HG02623 (cell line): ENCODE data around the gene CINP.
"Not testable (repeated sequence)": the region's sequence is repeated elsewhere in the genome, so short reads cannot be mapped to it uniquely, and the experiment has no call there.

Experiments used
- ATAC-seq: cut with Tn5 transposase; IDR thresholded peaks from one replicate; pipeline ENCODE4 v1.9.1; 2021; ENCODE audit warnings: moderate library complexity; ENCODE audit not compliant: unreplicated experiment

CINP gene

DNA sequence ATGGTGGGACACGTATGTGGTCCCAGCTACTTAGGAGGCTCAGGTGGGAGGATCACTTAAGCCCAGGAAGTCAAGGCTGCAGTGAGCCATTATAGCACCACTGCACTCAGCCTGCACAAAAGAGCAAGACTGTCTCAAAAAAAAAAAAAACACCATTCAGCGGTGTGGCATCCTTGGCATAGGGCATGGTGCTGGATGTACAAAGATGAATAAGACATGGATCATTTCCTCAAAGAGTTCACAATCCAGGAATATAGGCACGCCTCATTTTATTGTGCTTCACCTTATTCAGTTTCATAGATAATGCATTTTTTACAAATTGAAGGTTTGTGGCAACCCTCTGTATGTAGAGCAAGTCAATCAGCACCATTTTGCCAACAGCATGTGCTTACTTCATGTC lies 6.4 kb downstream of the CINP start:
- ATAC-seq = no peak

DNA sequence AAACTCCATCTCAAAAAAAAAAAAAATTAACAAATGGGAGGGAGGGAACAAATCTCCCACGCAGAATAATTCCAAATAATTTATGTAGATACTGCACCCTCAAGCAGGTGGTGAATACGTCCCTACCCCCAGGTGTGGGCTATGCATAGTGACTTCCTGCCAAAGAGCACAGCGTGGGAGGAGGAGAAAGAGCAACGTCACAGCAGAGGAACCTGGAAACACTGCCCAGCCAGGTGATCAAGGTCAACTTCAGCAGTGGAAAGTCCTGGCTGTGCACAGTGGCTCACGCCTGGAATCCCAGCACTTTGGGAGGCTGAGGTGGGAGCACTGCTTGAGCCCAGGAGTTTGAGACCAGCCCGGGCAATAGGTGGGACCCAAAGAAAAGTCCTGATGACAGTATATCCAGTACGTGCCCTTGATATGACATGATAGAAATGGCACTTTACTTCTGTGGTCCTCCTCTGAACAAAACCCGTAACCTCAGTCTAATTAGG lies 9.5 kb downstream of the CINP start:
- no peak for ATAC-seq

DNA sequence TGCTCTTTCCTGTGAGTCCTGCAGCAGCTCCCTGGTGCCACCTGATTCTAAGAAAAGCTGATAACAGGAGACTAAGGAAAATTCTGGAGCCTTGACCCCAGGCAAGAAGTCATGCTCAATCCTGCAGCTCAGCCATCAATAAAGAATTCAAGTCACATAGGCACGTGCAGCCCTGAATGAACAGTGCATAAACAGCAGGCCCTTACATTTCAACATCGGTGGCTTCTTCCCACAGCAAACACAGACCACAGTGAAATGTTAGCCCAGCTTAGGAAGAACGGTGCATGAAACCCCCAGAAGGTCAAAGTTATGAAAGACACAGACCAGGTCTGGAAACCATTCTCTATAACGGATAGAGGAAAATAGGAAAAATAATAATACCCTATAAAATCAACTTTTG lies 10.5 kb downstream of the CINP start:
- no peak for ATAC-seq

DNA sequence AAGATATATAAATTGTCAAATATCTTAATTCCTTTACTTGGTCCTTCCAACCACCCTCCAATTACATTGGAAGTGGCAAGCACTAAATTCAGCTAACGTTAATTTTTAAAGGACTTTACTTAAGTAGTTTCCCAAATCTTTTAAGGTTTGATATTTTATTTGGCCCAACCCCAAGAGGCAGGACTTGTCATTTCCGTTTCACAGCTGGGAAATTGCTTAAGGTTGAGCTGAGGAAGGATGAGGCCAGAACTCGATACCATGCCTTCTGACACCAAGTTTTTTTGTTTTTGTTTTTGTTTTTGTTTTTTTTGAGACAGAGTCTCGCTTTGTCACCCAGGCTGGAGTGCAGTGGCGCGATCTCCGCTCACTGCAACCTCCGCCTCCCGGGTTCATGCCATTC lies 11.1 kb downstream of the CINP start:
- ATAC-seq = not testable (repeated sequence)

DNA sequence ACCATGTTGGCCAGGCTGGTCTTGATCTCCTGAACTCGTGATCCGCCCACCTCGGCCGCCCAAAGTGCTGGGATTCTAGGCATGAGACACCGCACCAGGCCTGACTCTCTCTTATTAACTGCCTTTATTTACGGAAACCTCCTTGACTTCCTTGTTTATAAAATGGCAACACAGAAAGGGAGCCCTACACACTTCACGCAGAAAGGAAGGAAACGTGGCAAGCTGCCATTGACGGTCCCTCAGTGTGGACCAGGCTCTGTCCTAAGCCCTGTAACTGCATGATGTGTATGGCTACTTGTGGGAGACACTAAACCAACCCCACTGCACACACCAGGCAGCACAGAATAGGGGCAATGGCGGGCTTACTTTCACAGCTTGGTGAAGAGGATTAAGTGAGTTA lies 11.7 kb downstream of the CINP start:
- no peak for ATAC-seq

DNA sequence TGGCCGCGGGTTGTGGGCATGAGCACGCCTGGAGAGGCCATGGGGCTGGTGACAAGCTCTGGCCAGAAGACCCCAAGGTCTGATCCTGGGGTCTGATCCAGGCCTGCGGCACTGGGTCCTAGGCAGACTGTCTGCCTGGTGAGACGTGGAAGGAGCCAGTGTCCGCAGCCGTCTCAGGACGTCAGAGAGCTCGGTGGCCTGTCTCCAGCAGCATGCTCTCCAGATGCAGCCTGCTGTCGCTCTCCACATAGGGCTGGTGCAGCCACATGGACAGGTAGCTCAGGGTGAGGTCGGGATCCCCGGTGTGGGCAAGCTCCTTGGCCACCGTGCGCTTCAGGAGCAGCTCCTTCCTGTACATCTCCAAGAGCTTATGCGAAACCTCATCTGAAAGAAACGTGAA lies 14.3 kb downstream of the CINP start:
- ATAC-seq = no peak

DNA sequence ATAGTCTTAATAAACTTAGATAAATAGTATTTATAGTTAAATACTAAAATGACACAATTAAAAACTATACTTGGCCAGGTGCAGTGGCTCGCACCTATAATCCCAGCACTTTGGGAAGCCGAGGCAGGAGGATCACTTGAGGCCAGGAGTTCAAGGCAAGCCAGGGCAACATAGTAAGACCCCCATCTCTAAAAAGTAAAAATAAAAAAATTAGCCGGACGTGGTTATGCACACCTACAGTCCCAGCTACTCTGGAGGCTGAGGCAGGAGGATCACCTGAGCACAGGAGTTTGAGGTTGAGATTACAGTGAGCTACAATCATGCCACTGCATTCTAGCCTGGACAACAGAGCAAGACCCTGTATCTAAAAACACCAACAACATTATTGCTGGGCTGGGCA lies 16.0 kb downstream of the CINP start:
- no peak for ATAC-seq

DNA sequence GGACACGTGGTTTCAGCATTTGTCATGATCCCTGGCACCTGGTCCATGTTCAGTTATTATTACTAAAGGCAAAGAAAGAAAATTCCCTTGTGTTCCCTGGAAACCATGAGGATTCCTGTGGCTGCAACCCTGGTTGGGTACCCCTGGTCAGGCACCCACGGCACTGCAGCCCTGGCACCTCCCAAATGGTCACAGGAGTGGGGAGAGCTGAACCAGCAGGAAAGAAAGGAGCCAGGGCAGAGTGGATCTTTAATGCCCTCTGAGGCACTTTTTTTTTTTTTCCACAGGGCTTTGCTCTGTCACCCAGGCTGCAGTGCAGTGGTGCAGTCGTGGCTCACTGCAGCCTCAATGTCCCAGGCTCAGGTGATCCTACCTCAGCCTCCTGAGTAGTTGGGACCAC lies 17.5 kb downstream of the CINP start:
- no peak for ATAC-seq

DNA sequence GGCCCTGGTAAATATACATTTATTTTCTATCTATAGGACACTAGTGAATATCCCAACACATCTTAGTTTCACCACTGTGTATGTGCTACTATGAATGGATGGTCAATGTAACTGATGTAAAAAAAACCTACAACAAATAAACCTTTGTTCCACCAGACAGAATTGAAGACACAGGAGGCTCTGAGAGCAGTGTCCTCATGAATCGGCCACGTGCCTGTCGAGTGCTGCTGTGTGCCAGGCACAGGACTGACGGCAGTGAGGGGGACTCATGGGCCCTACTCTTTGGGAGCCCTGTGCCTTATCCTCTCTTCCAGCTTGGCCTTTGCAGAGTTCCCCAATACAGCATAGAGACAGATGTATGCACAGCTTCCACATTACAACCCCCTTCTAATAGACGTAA lies 18.2 kb downstream of the CINP start:
- ATAC-seq = no peak

DNA sequence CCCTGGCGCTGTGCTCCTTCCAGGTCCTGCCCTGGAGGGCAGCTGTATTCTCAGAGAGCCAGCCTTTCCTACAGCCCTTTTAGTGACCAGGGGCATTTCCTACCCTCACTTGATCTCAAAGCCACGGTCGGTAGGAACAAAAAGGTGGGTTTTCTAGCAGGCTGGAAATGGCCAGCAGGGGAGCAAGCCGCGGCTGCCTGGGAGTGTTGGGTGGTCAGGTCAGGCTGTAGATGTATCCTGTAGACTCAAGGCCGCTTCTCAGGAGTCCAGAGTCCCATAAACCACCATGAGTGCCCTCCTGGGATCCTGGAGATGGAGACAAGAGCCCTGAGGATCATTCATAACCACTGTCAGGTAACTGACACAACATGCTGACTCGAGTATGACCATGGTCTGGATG lies 18.6 kb downstream of the CINP start:
- ATAC-seq = no peak

DNA sequence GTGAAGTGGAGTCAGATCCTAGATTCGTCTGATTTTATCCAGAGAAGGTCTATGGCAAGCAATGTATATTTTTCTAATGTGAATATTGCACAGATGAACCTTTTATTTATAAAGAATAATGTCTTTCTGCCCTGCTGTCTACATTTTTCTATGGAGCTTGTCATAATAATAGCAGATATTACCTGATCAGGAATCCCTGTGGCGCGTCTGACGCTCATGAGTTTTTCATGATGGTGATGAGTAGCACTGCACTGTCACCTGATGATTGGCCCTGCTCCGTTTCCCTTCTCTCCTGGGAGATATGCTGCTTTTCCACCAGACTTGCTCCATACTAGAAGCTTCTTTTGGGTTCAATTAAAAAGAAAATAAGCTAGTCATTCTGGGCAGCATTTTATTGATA lies 20.5 kb downstream of the CINP start:
- no peak for ATAC-seq

DNA sequence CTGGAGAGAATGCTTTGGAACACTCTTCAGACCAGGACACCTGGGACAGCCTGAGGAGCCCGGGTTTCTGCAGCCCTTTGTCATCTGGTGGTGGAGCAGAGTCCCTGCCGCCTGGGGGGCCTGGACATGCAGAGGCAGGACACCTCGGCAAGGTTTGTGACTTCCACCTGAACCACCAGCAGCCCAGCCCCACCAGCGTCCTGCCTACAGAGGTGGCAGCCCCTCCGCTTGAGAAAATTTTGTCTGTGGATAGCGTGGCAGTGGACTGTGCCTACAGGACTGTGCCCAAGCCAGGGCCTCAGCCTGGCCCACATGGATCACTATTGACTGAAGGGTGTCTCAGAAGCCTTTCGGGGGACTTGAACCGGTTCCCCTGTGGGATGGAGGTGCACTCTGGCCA lies 21.1 kb downstream of the CINP start:
- no peak for ATAC-seq

DNA sequence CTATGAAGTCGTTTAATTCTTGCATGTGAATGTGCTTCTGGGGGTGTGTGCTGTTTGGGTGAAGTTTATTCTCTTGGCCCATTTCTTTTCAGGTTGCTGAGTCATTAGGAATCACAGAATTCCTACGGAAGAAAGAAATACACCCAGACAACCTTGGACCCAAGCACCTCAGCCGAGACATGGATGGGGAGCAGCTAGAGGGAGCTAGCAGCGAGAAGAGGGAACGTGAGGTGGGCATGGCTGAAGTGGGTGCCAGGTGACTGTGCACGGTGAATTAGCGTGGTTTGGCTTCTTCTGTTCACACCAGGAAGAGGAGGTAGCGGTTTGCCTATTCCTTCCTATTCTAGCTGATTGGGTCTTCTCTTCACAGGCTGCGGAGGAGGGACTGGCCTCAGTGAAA lies 24.0 kb downstream of the CINP start:
- no peak for ATAC-seq

DNA sequence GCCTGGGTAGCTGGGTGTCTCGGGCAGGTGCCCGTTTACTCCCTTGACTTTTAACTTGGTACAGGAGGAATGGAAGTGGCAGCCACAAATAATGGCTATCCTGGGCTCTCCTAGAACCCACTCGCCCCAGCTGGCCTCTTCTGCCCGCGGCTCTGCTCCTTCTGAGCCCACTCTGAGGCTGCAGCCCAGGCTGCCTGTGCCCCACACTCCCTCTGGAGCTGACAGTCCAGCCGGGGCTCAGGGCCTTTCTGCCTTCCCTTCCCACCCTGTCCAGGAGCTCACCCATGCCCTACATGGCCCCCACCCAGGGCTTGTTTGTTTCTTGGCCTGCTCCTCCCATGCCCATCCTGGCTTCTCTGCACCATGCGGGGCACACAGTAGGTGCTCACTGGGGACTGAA lies 27.5 kb downstream of the CINP start:
- ATAC-seq = no peak

DNA sequence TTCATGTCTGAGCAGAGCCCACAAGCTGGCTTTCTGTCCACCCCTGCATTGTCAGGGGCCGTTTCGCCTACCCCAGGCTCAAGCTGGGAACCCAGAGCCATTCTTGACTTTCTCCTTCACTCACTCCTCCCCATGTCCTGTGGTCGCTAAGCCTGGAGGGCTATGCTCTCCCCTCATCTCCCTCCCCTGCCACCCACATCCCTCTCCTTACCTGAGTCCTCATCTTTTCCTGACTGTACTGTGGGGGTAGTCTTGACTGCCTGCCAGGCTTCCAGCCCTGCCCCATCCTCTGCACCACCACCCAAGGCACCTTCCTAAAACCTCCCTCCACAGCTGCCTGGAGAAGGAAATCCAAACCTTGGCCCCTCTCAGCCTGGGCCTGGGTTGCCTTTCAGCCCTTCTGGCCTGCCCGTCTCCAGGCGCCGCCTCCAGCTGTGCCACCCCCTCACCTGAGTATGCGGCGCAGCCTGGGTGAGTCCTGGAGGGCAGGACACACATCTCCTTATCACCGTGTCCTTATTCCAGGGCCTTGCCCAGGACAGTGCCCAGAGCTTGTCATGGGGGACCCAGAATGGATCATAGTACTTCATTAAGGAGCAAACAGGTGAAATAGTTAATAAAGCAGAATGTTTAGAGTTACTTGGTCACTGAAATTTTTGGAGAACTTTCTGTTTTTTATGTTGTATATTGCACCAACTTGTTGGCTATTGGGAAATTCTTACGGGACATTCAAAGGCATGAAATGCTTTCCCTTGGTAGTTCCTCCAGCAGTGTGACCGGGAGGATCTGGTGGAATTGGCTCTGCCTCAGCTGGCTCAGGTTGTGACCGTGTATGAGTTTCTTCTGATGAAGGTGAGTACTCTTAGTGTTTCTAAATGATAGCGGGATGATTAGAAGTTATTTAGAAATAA lies 28.6 kb downstream of the CINP start:
- no peak for ATAC-seq

DNA sequence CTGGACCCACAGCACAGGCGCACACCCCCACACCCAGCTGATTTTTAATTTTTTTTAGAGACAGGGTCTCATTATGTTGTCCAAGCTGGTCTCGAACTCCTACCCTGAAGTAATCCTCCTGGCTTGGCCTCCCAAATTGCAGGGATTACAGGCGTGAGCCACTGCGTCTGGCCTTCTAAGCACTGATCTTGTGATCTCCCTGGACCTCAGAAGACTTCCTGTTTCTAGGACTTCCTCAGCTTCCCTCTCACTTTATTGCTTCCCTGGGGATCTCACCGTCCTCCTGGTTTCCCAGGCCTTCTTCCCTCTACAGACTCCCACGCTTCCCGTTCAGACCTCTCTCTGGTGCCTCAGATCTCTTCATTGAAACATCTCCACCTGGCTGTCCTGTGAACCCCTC lies 29.3 kb downstream of the CINP start:
- ATAC-seq = no peak

DNA sequence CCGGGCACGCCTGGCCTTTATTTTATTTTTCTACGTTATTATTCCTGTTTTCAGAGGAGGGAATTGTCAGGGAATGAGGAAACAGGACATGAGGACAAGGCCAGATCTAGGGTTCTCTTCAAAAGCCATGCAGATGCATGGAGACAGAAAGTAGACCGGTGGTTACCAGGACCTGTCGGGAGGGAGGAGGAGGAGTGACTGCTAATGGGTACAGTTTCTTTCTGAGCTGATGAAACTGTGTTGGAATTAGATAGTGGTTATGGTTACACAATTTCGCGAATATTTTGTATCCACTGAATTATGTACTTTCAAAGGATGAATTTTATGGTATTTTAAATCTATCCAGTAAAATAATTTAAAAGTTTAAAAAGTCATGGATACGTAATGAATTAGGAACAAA lies 31.9 kb downstream of the CINP start:
- no peak for ATAC-seq

DNA sequence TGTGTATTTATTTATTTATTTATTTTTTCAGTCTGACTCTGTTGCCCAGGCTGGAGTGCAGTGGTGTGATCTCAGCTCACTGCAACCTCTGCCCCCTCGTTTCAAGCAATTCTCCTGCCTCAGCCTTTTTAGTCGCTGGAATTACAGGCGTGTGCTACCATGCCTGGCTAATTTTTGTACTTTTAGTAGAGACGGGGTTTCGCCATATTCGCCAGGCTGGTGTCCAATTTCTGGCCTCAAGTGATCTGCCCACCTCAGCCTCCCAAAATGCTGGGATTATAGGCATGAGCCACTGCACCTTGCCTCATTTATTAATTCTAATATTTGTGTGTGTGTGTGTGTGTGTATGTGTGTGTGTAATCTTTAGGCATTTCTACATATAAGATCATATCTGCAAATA lies 33.3 kb downstream of the CINP start:
- not testable (repeated sequence) for ATAC-seq

DNA sequence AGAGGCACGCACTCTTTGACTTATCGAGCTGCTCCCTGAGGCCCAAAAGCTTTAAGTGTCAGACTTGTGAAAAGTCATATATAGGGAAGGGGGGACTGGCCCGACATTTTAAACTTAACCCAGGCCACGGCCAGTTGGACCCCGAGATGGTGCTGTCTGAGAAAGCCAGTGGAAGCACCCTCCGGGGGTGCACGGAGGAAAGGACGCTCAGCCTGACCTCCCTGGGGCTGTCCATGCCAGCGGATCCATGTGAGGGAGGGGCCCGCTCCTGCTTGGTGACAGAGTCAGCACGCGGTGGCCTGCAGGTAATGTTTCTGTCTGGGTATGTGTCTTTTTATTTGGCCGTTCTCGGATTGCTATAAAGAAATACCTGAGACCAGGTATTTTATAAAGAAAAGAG lies 36.1 kb downstream of the CINP start:
- no peak for ATAC-seq

DNA sequence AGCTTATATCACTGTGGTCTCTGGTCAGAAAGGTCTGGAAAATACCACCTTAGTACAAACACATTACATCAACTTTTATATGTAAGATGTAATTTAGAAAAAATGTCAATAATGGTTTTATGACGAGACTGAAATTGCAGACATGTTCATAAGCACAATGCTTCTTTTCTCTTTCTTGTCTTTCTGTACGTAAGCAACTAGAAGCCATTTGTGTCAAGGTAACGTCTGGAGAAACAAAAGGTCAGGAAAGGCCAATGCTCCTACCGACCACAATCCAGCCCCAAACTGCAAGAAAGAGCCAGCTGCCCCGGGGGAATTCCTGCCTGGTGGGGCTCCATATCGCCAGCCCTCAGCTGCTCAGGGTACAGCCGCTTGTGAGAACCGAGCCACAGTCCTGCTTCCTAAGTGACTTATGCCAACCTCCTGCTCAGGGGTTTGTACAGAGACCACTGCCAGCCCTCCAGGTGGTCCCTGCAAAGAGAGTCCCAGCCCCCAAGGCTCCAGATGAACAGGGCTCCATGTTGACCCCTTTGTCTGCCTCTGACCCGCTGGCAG lies 36.8 kb downstream of the CINP start:
- no peak for ATAC-seq

DNA sequence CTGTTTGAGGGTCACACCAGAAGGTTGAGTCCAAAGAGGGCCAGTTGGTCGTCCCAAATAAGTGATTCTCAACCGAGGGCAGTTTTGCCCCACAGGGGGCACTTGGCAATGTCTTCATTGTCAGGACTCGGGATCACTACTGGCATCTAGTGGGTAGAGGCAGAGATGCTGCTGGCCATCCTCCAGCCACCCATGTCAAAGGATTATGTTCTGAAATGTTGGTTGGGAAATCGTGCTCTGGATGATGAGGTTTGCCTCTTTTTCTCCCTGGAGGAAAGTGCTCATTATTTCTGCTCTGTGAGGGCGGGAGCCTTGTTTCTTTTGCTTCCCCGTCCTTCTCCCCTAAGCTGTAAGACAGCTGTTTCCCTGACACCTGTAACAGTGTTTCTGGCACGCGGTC lies 39.6 kb downstream of the CINP start:
- no peak for ATAC-seq
